ENCODE data around the gene DYNLRB2. TPM values are rescaled to one million over a fixed set of nuclear protein-coding genes. Genes with fewer than 3 reads are reported as not detected.

DYNLRB2 gene
- total and polyA plus RNA-seq, 2 of the 13 experiments (the other 11 are each of a cell fraction or from before 2014, with no cell fraction given) = not detected

- in situ Hi-C loops (cut with HindIII; ENCODE audit: extremely low pct_ligation_motif_present, low pct_unique_long_range_greater_than_20kb) (no loop called here), intact Hi-C loops (cut with micrococcal nuclease; ENCODE audit: unreplicated experiment) (no loop called here)
- Histone ChIP-seq H3K4me2 (ENCODE audit: low read depth, low read length) (no peak overlapping the region), H3K79me2 (ENCODE audit: insufficient read depth, low read length) (no peaks in the 10 kb centered on the region), H3K9ac (ENCODE audit: insufficient read depth, low read depth, low read length) (no peak overlapping the region), H3K4me1 (ENCODE audit: insufficient read depth, low read length) (no peaks in the 10 kb centered on the region), H4K20me1 (ENCODE audit: insufficient read depth, low read length) (no peaks in the 10 kb centered on the region), H3K27ac (ENCODE audit: extremely low read length, insufficient read depth, low read length) (no peak overlapping the region), H2AFZ (ENCODE audit: low read length) (no peak overlapping the region), H3K9me3 (ENCODE audit: low read length) (no peaks in the 10 kb centered on the region), H3K27me3 (ENCODE audit: control insufficient read depth in 1 of 2, insufficient read depth in 2 of 2, low read length in 2 of 2) (no peaks in the 10 kb centered on the region; a peak in 2 of 5 replicates), H3K36me3 (replicated peaks in 1 of 2; ENCODE audit: control insufficient read depth in 1 of 2, insufficient read depth in 2 of 2, low read length in 2 of 2) (no peaks in the 10 kb centered on the region), H3K4me3 (replicated peaks in 1 of 3; ENCODE audit: insufficient read depth in 1 of 3, low read depth in 2 of 3, low read length in 3 of 3) (no peak overlapping the region)
- WGBS (ENCODE audit: low lambda C conversion rate) = 8% methylated on average over 4 of the region's 4 CpGs
- CTCF ChIA-PET (ENCODE audit: low intra/inter-chr PET ratio, low total read pairs) = no interaction called here
- no TSS peak for BruUV-seq (replicated peaks)
- no peak for FAIRE-seq
- no peak for DNase-seq (ENCODE audit: low spot score)
- POLR2A ChIA-PET = no interaction called here
- ATAC-seq = no peak
- no peak for TF ChIP-seq ZBTB7B (CRISPR knock-in tag; IDR thresholded peaks at IDR 0.05)
- TF ChIP-seq, protein P1, sequence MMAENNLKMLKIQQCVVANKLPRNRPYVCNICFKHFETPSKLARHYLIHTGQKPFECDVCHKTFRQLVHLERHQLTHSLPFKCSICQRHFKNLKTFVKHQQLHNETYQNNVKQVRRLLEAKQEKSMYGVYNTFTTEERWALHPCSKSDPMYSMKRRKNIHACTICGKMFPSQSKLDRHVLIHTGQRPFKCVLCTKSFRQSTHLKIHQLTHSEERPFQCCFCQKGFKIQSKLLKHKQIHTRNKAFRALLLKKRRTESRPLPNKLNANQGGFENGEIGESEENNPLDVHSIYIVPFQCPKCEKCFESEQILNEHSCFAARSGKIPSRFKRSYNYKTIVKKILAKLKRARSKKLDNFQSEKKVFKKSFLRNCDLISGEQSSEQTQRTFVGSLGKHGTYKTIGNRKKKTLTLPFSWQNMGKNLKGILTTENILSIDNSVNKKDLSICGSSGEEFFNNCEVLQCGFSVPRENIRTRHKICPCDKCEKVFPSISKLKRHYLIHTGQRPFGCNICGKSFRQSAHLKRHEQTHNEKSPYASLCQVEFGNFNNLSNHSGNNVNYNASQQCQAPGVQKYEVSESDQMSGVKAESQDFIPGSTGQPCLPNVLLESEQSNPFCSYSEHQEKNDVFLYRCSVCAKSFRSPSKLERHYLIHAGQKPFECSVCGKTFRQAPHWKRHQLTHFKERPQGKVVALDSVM (CRISPR knock-in tag; IDR thresholded peaks at IDR 0.05) = no peak
- no peak for TF ChIP-seq LBX2 (CRISPR knock-in tag; IDR thresholded peaks at IDR 0.05; ENCODE audit: borderline replicate concordance)
- no peak for TF ChIP-seq SALL1 (CRISPR knock-in tag; IDR thresholded peaks at IDR 0.05)
- TF ChIP-seq SP2 (CRISPR knock-in tag; IDR thresholded peaks at IDR 0.05) = no peak
- TF ChIP-seq, protein P2, sequence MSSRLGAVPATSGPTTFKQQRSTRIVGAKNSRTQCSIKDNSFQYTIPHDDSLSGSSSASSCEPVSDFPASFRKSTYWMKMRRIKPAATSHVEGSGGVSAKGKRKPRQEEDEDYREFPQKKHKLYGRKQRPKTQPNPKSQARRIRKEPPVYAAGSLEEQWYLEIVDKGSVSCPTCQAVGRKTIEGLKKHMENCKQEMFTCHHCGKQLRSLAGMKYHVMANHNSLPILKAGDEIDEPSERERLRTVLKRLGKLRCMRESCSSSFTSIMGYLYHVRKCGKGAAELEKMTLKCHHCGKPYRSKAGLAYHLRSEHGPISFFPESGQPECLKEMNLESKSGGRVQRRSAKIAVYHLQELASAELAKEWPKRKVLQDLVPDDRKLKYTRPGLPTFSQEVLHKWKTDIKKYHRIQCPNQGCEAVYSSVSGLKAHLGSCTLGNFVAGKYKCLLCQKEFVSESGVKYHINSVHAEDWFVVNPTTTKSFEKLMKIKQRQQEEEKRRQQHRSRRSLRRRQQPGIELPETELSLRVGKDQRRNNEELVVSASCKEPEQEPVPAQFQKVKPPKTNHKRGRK (CRISPR knock-in tag; IDR thresholded peaks at IDR 0.05) = no peak
- TF ChIP-seq TRAFD1 (CRISPR knock-in tag; IDR thresholded peaks at IDR 0.05; ENCODE audit: borderline replicate concordance) = no peak
- no peak for TF ChIP-seq JARID2 (CRISPR knock-in tag; IDR thresholded peaks at IDR 0.05; ENCODE audit: insufficient replicate concordance)
- TF ChIP-seq ZNF232 (CRISPR knock-in tag; IDR thresholded peaks at IDR 0.05; ENCODE audit: borderline replicate concordance) = no peak
- no peak for TF ChIP-seq NONO (IDR thresholded peaks at IDR 0.05)
- TF ChIP-seq NONO (CRISPR knock-in tag; conservative IDR thresholded peaks at IDR 0.05) = no peak
- no peak for TF ChIP-seq ZFX (CRISPR knock-in tag; IDR thresholded peaks at IDR 0.05; ENCODE audit: low read depth)
- TF ChIP-seq ADNP (CRISPR knock-in tag; IDR thresholded peaks at IDR 0.05) = no peak
- no peak for TF ChIP-seq TEF (CRISPR knock-in tag; IDR thresholded peaks at IDR 0.05)
- TF ChIP-seq JDP2 (CRISPR knock-in tag; IDR thresholded peaks at IDR 0.05; ENCODE audit: borderline replicate concordance) = no peak
- no peak for TF ChIP-seq SP4 (CRISPR knock-in tag; IDR thresholded peaks at IDR 0.05)
- TF ChIP-seq SKI (IDR thresholded peaks at IDR 0.05; ENCODE audit: partially characterized antibody) = no peak
Measured at GRCh38 chr16:80507538-80507937, 33.3 kb upstream of the DYNLRB2 start.

All from HepG2 (cell line).